HG03342 (cell line): Measurements from ENCODE around the gene LRRC3C.
A peak's percentile ranks its signal among the peaks of the same experiment; 100 is the strongest.

Experiments used
- ATAC-seq: cut with Tn5 transposase; IDR thresholded peaks from one replicate; pipeline ENCODE4 v1.9.1; 2021; ENCODE audit warnings: mild to moderate bottlenecking, moderate library complexity; ENCODE audit not compliant: unreplicated experiment

The LRRC3C gene

DNA sequence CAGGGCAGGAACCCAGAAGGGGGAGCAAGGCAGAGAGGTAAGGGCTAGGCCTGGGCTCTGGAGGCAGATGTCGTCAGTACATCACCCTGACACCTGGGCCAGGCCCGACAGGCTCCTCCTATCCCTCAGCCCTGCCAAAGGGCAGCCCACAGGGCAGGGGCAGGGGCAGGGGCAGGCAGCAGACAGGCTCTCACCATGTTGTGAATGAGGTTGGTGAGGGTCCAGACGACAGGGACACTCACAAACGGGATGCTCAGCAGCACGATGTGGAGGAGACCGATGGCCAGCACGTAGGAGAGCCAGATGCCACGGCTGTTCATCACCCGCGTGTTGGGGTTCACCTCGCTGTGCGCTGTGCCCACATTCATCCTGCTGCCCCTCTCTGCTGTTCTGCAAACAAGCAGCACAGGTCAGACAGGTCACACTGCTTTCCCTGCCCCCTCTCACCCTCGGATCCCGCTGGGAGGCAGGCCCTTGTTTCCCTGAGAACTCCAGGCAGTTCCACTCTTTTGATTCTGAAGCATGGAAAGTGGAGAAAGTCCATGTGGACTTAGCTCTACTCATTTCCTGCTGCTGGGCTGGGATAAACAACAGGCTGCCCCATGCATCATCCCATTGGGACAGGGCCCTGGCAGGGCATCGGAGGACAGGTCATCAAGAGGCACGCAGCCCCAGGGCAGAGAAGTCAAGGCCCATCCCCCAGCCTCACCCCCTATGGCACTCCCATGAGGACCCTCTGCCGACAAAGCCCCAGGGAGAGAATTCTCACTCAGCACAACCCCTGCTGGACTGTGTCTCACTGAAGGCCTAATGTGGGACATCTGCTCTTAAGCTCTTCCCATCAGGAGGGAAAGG lies 3.5 kb upstream of the LRRC3C start:
- ATAC-seq, result no peak

DNA sequence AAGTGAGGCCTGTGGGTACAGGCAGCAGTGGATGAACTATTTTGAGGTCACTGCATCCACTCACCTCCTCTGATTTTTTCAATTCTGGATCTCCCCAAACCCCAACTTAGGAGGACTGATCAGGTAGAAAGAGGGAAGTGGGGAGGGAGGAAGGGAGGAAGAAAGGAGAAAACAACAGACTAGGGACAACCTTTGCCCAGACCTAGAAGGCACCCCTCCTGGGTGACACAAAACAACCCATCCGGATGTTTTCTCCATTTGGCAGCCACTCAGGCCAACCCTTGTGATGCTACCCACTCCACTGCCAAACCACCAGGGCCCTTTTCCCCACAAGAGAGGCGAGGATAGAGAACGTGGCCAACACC lies 2.9 kb upstream of the LRRC3C start:
- no peak for ATAC-seq

DNA sequence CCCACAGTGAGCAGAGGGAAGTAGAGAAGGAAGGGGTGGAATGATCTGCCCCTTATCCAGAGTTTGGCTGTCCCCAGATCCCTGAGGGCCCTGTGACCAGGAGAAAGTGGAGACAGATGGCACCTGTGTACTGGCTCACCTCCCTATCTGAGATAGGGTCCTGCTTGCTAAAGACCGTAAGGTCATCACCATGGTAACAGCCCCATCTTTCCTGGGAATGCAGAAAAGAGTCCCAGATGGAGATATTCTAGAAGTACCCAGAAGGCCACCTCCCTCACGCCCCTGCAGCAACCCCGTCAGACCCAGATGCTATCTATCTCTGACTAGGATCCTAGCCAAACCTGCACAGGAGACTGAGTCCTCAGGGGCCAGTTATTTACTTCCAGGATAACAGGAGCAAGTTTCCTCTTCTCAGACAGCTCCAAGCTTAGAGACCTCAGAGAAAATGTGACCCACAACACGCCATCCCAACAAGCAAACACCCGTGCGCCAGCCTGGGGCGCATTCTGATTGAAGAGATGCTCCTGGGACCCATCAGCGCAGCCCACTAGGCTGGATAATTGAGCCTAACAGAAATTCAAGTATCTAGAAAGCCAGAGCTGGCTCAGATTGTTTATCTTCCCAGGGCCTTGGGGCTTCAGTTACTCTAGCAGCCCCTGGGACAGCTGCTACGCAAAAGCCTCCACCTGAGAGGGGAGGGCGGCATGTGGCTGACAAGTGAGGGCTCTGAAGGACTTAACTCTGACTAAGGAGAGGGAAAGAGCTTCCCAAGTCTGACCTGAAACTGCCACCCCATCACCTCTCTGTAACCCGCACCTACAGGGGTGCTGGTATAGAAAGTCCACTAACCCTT lies 2.0 kb upstream of the LRRC3C start:
- no peak for ATAC-seq

DNA sequence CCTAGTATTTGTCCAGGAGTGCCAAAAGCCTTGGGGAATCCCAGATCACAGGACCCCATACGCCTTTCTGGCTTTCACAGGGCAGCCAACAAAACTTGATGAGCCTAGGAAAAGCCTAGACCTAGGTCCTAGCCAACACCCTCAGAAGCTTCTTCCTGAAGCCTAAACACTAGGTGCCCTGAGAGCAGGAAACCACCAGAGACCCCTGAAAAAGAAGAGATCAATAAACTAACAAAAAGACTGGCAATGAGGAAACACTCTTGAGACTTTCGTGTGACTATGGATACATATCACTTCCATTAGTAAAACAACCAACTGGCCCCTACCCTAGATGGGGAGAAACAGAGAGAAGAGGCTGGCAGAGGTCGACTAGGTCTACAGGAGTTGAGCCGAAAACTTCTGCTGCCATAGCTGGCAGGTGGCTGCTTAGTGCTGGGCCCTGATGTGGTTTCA lies 1.4 kb upstream of the LRRC3C start:
- ATAC-seq, result no peak

DNA sequence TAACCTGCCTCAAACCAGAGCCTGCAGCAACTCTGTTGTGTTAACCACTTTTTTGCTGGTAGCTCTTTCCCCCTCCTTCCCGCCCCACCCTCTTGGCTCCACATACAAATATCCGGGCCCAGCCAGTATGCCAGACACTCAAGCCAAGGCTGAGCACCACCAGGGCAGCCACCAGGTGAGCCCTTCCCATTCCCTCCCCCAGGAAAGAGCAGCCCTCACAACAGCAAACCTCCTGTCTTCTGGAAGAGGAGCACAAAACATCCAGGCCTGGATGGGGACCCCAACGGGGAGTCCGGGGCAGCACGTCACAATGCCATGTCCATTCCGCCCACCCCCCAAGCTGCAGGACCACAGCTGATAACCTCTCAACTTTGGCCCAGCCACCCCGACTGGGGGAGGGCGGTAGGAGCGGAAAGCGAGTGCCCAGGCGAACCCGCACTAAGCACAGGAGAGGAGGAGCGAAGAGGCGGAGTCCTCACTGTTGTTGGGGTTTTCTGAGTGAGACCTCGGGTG lies 888 bp upstream of the LRRC3C start:
- no peak for ATAC-seq

DNA sequence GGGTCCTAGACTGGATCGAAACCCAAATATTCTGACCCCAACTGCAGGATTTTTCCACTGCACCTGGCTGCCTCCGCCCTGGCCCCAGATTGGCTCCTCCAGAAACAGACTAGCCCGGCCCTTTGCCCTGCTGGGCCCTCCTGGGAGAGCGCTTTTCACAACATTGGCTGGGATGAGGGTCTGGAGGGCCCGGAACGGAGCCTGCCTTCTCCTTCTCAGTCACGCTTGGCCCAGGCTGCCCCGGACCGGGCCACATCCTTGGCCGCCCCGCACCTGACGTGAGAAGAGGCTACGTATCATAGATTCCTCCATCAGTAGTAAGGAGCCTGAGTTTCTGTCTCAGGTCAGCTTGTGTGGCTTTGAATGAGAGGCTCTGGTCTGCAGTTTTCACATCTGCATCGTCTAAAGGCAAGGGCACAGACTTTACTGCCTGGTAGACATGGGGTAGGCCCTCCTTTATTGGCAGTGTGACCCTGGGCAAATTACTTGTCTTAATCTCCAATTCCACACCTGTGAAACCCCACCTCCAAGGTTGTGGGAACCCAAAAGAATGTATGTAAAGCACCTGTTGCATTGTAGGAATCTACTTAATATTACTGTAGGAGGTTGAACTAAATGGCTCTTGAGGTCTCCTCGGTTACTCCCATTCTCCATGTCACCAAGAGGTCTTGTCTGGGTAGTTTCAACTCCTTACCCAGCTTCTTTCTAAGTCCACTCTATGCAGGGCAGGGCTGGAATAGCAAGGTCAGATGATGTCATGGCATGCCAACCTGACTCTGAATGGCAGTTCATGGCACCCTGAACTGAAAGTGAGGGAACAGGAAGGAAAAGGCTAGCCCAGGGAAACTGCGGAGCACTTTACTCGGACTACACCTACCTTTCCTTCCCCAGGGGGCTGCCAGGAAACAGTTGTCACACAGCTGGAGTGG lies 661 bp downstream of the LRRC3C start:
- peak; percentile 9 for ATAC-seq

DNA sequence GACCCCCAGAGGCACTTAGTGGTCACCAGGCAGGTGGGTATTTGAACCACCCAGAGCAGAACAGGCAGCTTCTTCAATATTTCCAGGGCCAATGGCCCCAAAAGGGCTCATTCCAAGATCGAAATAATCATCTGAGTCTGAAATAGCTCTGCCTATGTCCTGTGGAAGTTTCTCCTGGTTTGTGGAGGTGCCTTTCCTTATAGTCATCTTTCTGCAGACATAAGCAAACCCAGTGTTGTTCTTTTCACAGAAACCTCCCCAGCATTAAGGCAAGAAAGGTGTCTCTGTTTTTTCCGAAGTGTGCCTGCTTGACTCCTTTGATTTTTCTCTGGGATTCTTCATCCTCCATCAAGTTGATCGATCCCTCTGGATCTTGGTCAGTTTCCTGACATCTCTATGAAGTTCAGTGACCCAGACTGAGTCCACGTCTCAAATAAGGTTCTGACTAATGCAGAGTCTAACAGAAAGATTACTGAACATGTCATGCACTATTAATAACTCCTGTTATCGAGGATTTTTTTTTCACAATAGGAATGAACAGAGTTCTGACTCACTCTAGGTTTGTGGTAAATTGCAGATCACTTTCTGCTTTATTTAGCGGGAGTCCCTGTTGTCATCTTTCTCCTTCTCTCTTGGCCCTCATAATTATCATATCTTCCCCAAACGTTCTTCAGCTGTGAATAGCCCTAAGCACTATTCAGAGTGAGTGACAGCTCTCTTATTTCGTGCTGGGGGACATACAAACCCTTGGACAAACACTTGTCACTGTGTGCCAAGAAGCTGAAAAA lies 1.5 kb downstream of the LRRC3C start:
- no peak for ATAC-seq

DNA sequence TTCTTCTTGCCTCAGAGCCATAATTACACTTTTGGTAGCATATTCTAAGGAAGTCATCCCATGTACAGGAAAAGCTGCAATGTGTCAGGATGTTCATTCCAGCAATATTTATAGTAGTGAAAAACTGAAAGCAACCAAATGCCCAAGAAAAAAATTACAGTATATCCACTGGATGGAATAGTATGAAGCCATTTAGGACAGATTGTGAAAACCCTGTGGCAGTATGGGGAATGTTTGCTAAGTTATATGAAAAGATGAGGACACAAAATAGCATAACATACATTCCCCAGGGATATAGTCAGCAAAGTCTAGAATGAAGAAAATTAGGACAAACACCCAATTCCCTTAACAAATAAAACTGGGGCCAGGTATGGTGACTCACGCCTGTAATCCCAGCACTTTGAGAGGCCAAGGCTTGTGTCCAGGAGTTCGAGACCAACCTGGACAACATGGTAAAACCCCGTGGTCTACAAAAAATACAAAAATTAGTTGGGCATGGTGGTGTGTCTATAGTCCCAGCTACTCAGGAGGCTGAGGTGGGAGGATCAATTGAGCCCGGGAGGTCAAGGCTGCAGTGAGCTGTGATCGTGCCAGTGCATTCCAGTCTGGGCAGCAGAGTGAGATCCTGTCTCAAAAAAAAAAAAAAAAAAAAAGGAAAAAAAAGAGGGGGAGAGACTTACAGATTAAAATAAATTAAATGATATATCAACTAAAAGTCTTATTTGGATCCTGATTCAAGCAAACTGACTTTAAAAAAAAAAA lies 2.3 kb downstream of the LRRC3C start:
- ATAC-seq, result no peak

DNA sequence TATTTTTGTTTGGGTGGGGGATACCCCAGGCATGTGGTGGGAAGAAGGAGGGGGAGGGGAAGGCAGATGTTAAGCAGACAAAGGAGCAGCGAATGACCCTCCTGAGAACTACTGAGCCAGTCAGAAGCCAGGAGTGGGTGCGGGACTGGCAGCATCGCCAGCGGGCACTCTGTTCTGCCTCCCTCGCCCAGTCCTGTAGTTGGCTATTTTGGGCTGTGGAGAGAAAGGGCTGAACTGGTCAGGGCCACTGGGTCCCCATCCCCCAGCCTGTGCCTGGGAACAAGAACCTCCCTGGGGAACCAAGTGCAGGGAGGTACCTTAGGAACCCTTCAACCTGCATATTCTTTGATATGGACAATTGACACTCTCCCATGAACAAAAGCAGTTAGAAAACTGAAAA lies 6.4 kb downstream of the LRRC3C start:
- no peak for ATAC-seq

DNA sequence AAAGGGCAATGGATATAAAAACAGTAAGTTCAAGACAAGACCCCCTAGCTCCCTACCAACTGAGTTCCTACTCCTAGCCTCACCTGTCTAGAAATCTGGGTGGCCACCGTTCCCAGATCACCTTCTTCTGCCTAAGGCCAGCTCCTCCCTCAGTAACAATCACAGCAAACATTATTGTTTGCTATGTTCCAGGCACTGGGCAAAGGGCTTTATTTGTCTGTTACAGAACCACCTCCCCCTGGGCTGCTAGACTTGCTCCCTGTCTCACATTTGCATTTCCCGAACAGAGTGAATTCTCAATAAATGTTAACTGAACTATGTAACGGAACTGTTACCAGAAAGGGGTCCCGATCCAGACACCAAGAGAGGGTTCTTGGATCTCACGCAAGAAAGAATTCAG lies 6.8 kb downstream of the LRRC3C start:
- no peak for ATAC-seq

DNA sequence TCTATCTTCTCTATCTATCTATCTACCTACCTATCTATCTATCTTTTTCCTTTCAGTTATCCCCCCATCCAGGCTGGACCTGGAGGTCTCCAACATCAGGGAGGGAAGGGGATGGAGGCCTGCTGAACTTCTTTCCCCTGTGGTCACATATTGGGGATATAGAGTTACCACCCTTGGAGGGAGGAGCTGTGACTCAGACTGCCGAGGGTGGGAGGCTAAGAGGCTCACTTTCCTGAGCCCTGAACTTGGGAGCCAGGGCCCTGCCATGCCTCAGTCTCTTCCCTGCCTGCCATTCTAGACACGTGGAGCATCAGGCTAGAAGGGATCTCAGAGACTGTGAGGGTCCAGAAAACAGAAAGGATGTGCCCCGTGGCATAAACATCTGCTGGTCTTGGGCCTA lies 8.4 kb downstream of the LRRC3C start:
- no peak for ATAC-seq

DNA sequence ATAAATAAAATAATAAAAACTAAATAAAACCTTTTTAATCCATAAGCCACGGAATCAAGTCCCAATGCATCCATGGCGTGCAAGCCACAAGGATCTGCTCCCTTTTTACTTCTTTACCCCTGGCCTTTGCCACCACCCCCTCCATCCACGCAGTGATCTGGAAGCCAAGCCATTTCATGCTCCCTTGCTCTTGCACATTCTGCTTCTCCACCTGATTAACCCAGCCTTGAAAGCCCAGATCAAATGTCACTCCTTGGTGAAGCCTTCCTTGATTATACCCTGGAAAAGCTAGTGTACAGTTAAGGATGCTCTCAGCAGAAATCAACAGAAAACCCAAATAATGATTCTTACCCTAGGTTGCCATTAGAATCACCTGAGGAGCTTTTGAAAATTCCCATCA lies 9.9 kb downstream of the LRRC3C start:
- ATAC-seq, result no peak

DNA sequence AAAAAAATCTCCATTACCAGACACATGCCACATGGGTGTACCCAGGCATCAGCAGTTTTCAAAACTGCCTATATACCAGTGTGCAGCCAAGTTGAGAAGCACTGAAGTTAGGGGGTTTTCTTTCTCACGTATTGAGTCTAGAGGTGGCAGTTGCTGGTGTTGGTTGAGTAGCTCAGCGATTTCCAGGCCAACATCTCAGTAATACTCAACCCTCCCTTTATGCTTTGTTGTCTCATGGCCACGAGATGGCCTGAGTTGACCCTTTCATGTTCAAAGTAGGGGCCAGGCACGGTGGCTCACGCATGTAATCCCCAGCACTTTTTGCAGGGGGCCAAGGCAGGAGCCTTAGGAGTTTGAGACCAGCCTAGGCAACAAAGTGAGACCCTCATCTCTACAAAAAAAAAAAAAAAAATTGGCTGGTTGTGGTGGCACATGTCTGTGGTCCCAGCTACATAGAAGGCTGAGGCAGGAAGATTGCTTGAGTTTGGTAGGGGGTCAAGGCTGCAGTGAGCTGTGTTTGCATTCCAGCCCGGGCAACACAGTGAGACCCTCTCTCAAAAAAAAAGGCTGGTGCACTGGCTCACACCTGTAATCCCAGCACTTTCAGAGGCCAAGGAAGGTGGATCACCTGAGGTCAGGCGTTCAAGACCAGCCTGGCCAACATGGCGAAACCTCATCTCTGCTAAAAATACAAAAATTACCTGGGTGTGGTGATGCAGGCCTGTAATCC lies 10.8 kb downstream of the LRRC3C start:
- no peak for ATAC-seq

DNA sequence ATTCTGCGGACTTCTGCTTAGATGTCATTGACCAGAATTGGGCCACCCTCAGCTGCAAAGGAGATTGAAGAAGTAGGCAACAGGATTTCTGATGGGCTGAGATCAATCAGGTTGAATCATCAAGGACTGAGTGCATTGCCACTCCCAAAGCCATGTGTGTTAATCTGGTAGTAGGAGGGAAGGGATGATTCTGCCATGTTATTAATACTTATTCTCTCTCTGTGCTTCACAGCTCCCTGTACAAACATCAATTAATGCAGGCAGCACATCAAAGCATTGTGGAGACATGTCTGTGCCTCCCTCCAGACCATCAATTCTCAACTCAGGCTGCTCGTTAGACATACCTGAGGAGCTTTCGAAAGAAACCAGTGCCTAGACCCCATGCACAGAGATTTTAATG lies 11.6 kb downstream of the LRRC3C start:
- ATAC-seq, result no peak

DNA sequence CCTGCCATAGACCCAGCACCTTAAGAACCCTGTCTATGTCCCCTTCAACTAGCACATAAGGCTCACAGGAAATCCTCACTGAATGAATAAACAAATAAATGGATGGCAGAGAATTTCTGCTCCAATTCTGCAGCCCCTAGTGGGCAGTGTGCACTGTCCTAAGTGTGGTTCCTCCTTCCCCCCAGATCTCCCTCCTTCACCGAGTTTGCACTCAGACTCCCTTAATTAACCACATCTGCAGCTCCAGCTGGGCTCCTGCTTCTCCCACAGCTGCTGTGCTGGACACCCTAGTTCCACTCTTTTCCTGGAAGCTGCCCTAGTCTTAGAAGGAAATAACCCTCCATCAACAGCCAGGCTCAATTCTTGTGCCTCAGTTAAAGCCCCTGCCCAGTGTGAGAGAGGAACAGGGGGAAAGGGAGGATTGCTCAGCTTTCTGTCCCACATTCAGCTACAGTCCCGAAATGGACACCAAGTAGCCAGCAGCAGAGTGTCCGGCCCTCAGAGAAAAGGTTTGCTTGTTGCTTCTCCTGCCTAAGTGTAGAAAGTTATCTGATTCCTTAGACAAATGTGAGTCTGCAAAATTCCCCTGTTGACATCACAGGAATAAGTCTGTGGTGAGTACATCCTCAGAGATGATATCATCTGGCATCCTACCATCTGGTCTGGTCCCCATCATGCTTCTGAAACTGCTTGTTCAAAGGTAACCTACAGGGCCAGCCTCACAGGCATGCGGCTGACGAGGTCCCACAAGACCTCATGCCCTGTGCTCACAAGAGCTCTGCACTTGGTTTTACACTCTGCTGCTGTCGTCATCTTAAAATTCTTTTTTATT lies 12.3 kb downstream of the LRRC3C start:
- peak; percentile 55 for ATAC-seq

DNA sequence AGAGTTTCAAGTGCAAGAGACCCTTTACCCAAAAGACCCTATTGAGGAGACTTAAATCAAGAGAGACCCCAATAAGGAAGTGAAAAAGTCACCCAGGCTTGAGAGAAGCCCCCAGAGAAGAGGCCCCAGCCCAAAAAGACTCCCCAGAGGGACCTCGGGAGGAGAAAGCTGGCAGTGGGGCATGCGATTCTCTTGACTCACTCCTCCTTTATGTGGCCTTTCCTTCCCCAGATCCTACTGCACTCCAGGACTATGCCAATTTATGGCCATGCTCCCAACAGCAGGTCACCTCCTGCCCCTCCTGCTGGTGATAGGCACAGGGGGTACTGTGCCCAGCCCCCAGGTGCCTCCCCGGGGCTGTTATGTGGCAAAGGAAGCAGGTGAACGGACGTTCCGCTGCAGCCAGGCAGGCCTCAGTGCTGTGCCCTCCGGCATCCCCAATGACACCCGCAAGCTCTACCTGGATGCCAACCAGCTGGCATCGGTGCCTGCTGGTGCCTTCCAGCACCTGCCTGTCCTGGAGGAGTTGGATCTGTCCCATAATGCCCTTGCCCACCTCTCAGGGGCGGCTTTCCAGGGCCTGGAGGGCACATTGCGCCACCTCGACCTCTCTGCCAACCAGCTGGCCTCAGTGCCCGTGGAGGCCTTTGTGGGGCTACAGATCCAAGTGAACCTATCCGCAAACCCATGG lies 16.3 kb downstream of the LRRC3C start:
- no peak for ATAC-seq

DNA sequence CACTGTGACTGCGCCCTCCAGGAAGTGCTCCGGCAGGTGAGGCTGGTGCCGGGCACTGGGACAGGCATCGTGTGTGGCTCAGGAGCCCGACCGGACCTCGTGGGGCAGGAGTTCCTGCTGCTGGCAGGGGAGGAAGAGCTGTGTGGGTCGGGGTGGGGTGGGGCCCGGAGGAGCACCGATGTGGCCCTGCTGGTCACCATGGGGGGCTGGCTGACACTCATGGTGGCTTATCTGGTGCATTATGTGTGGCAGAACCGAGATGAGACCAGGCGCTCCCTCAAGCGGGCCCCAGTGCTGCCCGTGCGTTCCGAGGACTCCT lies 16.8 kb downstream of the LRRC3C start:
- ATAC-seq, result no peak
